ENCODE results near the gene PREX1. TPM values are rescaled to one million over a fixed set of nuclear protein-coding genes. Genes with fewer than 3 reads are reported as not detected.

PREX1 gene
- total and polyA plus RNA-seq, 9 donors, result 3.8 to 13.6 (median 6.7) TPM

GRCh38 chr20:48695255-48695654, 132.5 kb downstream of the PREX1 start:
- no peak for TF ChIP-seq POLR2A (IDR thresholded peaks at IDR 0.05)
- no peak for TF ChIP-seq EP300 (IDR thresholded peaks at IDR 0.05)
- no peak for TF ChIP-seq CTCF (IDR thresholded peaks at IDR 0.05)
- intact Hi-C loops (cut with DNase I), result no loop called here
- Histone ChIP-seq H3K27ac (no peak overlapping the region), H3K9me3 (no peaks in the 10 kb centered on the region), H3K4me3 (no peak overlapping the region), H3K36me3 (no peaks in the 10 kb centered on the region), H3K27me3 (no peaks in the 10 kb centered on the region), H3K4me1 (ENCODE audit: insufficient read depth) (peaks cover 7% of the 10 kb centered on the region)
- WGBS, 3 donors, result 61 to 81% (median 77%) methylated on average over 2 of the region's 2 CpGs
- no peak for DNase-seq

- Histone ChIP-seq H3K9me3 (no peaks in the 10 kb centered on the region), H3K27me3 (no peaks in the 10 kb centered on the region), H3K4me3 (no peak overlapping the region), H3K27ac (no peak overlapping the region), H3K4me1 (ENCODE audit: insufficient read depth) (peaks cover 7% of the 10 kb centered on the region), H3K36me3 (no peaks in the 10 kb centered on the region)
- TF ChIP-seq CTCF (IDR thresholded peaks at IDR 0.05) (no peak), POLR2A (IDR thresholded peaks at IDR 0.05) (no peak), EP300 (IDR thresholded peaks at IDR 0.05) (no peak)
- intact Hi-C loops (cut with DNase I), result no loop called here
- 84 to 87% (median 85%) methylated on average over 7 of the region's 7 CpGs for WGBS, 3 donors
- no peak for DNase-seq
Measured at GRCh38 chr20:48694381-48694865, 133.4 kb downstream of the PREX1 start.

- intact Hi-C loops (cut with DNase I), result no loop called here
- no peaks in the 10 kb centered on the region for H3K36me3 ChIP-seq
- no peaks in the 10 kb centered on the region for H3K27me3 ChIP-seq
- H3K4me3 ChIP-seq, result no peak overlapping the region
- H3K9me3 ChIP-seq, result no peaks in the 10 kb centered on the region
- 83 to 95% (median 90%) methylated on average over 7 of the region's 7 CpGs for WGBS, 3 donors
- TF ChIP-seq POLR2A (IDR thresholded peaks at IDR 0.05) (no peak), CTCF (IDR thresholded peaks at IDR 0.05) (no peak), EP300 (IDR thresholded peaks at IDR 0.05) (no peak)
- DNase-seq, result no peak
- H3K27ac ChIP-seq, result no peak overlapping the region
- H3K4me1 ChIP-seq (ENCODE audit: insufficient read depth), result peaks cover 1% of the 10 kb centered on the region
Measured at GRCh38 chr20:48691523-48691922, 136.3 kb downstream of the PREX1 start.

- no peaks in the 10 kb centered on the region for H3K9me3 ChIP-seq
- DNase-seq, result no peak
- H3K27ac ChIP-seq, result no peak overlapping the region
- WGBS, 3 donors, result 74 to 85% (median 82%) methylated on average over 18 of the region's 18 CpGs
- no peaks in the 10 kb centered on the region for H3K36me3 ChIP-seq
- no peak for TF ChIP-seq EP300 (IDR thresholded peaks at IDR 0.05)
- no peak for TF ChIP-seq POLR2A (IDR thresholded peaks at IDR 0.05)
- no peak for TF ChIP-seq CTCF (IDR thresholded peaks at IDR 0.05)
- no peaks in the 10 kb centered on the region for H3K27me3 ChIP-seq
- intact Hi-C loops (cut with DNase I), result no loop called here
- H3K4me1 ChIP-seq (ENCODE audit: insufficient read depth), result peaks cover 1% of the 10 kb centered on the region
- no peak overlapping the region for H3K4me3 ChIP-seq
Measured at GRCh38 chr20:48690888-48691287, 136.9 kb downstream of the PREX1 start.

Data from ovary (tissue), 9 donors.